OCI-LY3 (cell line): ENCODE measurements around the gene SCNN1A.

Source experiments
- H2AFZ ChIP-seq: fragments of 200-600, 300-600 bp; shearing (Covaris generic); 2 replicates; pipeline ENCODE4 v1.6.0; 2014; ENCODE audit warnings: antibody characterized with exemption, low read depth, low read length
- H3K27ac ChIP-seq: fragments of 200-600, 300-600 bp; sonication (generic); 2 replicates; pipeline ENCODE4 v1.5.1; 2014; ENCODE audit warnings: mild to moderate bottlenecking, low read length, moderate library complexity, mixed read lengths
- H3K27me3 ChIP-seq: fragments of 200-600, 300-600 bp; sonication (generic); 2 replicates; pipeline ENCODE4 v1.6.1; 2014; ENCODE audit warnings: low read depth, low read length, mixed read lengths
- H3K36me3 ChIP-seq: fragments of 200-600, 300-600 bp; sonication (generic); replicated peaks from 2 replicates; pipeline ENCODE3; 2014; ENCODE audit warnings: low read depth, low read length, mixed read lengths
- H3K4me1 ChIP-seq: fragments of 300-600, 200-600 bp; sonication (generic); 2 replicates; pipeline ENCODE4 v1.6.1; 2014; ENCODE audit warnings: low read length, mixed read lengths
- H3K4me2 ChIP-seq: fragments of 200-600, 300-600 bp; sonication (generic); 2 replicates; pipeline ENCODE4 v1.6.1; 2014; ENCODE audit warnings: low read length, mixed read lengths
- H3K4me3 ChIP-seq: fragments of 300-600, 200-600 bp; sonication (generic); 2 replicates; pipeline ENCODE4 v1.5.1; 2014; ENCODE audit warnings: antibody characterized with exemption, mild to moderate bottlenecking, low read length, moderate library complexity
- H3K79me2 ChIP-seq: fragments of 300-600, 200-600 bp; shearing (Covaris generic); 2 replicates; pipeline ENCODE4 v1.6.1; 2014; ENCODE audit warnings: mild to moderate bottlenecking, low read length, mixed read lengths
- H3K9ac ChIP-seq: fragments of 300-600, 200-600 bp; shearing (Covaris generic); 2 replicates; pipeline ENCODE4 v1.6.0; 2014; ENCODE audit warnings: mild to moderate bottlenecking, low read length, moderate library complexity
- H3K9me3 ChIP-seq: fragments of 200-600, 300-600 bp; shearing (Covaris generic); 2 replicates; pipeline ENCODE4 v1.6.1; 2014; ENCODE audit warnings: low read length, mixed read lengths; ENCODE audit not compliant: insufficient read depth
- H4K20me1 ChIP-seq: fragments of 200-600, 300-600 bp; sonication (generic); 2 replicates; pipeline ENCODE4 v1.6.1; 2016; ENCODE audit warnings: low read length, mixed read lengths; ENCODE audit not compliant: insufficient read depth
- CTCF ChIP-seq: fragments of 200-600, 300-600 bp; sonication (generic); IDR thresholded peaks from 2 replicates; pipeline ENCODE4 v1.5.1; 2014; ENCODE audit warnings: antibody characterized with exemption, low read length, low read depth
- EZH2phosphoT487 ChIP-seq: fragments of 200-600 bp; shearing (Covaris generic); IDR thresholded peaks from 2 replicates; pipeline ENCODE4 v1.6.1; 2018; ENCODE audit warnings: antibody characterized with exemption, mixed run types, low read depth

SCNN1A gene

GRCh38 chr12:6367969-6368892 lies 7.1 kb downstream of the SCNN1A start:
- Histone ChIP-seq H4K20me1 (no peaks in the 10 kb centered on the region), H3K4me2 (peak overlapping the region; percentile 30), H3K4me3 (no peak overlapping the region), H3K36me3 (no peaks in the 10 kb centered on the region), H2AFZ (0 out of 2 replicates have a peak overlapping the region, but pooled peaks have one; percentile 4), H3K79me2 (no peaks in the 10 kb centered on the region), H3K9me3 (no peaks in the 10 kb centered on the region), H3K27me3 (0 out of 2 replicates have a peak, but pooled peaks cover 4% of the 10 kb centered on the region), H3K9ac (no peak overlapping the region), H3K4me1 (peaks cover 13% of the 10 kb centered on the region), H3K27ac (no peak overlapping the region)
- TF ChIP-seq CTCF (no peak), EZH2phosphoT487 (no peak)

- no peak overlapping the region for H2AFZ ChIP-seq
- H3K27me3 ChIP-seq, result 0 out of 2 replicates have a peak, but pooled peaks cover 4% of the 10 kb centered on the region
- H3K4me2 ChIP-seq, result peak overlapping the region; percentile 30
- H3K9ac ChIP-seq, result no peak overlapping the region
- H3K27ac ChIP-seq, result no peak overlapping the region
- H4K20me1 ChIP-seq, result no peaks in the 10 kb centered on the region
- no peaks in the 10 kb centered on the region for H3K79me2 ChIP-seq
- H3K9me3 ChIP-seq, result no peaks in the 10 kb centered on the region
- TF ChIP-seq EZH2phosphoT487 (no peak), CTCF (peak; percentile 56)
- no peak overlapping the region for H3K4me3 ChIP-seq
- no peaks in the 10 kb centered on the region for H3K36me3 ChIP-seq
- H3K4me1 ChIP-seq, result peaks cover 13% of the 10 kb centered on the region
These were observed 8.0 kb downstream of the SCNN1A start for GRCh38 chr12:6367065-6367968.

- H2AFZ ChIP-seq, result no peak overlapping the region
- no peak overlapping the region for H3K4me3 ChIP-seq
These were observed 11.4 kb downstream of the SCNN1A start for GRCh38 chr12:6364044-6364374.

More at GRCh38 chr12:6364044-6364374, 11.4 kb downstream of the SCNN1A start:
- H4K20me1 ChIP-seq, result no peaks in the 10 kb centered on the region
- H3K36me3 ChIP-seq, result no peaks in the 10 kb centered on the region
- H3K4me1 ChIP-seq, result peaks cover 13% of the 10 kb centered on the region
- H3K4me2 ChIP-seq, result no peak overlapping the region
- no peak overlapping the region for H3K27ac ChIP-seq
- peaks cover 12% of the 10 kb centered on the region; the same call in 1 of the 2 replicates for H3K27me3 ChIP-seq
- H3K79me2 ChIP-seq, result no peaks in the 10 kb centered on the region
- TF ChIP-seq CTCF, result no peak
- no peak for TF ChIP-seq EZH2phosphoT487
- H3K9ac ChIP-seq, result no peak overlapping the region
- no peaks in the 10 kb centered on the region for H3K9me3 ChIP-seq
